RWPE2 (cell line): ENCODE results near the gene IL1RAPL2.

ENCODE experiments used
- ATAC-seq: fragments of 200-7000 bp; cut with Tn5 transposase; 3 replicates; pipeline ENCODE4 v1.9.1; 2021; ENCODE audit warnings: low read depth
- DNase-seq: peaks from one replicate; pipeline ENCODE4 v3.0.0-alpha.2; 2020; ENCODE audit warnings: low spot score
- H3K27ac ChIP-seq: fragments of 450-650 bp; 2 replicates; pipeline ENCODE4 v1.5.1; 2017; ENCODE audit warnings: mild to moderate bottlenecking; ENCODE audit not compliant: poor library complexity, severe bottlenecking
- H3K27me3 ChIP-seq: fragments of 250-450 bp; sonication (Bioruptor Pico); 2 replicates; pipeline ENCODE4 v1.5.1; 2021; ENCODE audit warnings: mild to moderate bottlenecking, moderate library complexity; ENCODE audit not compliant: insufficient read depth, poor library complexity, severe bottlenecking
- H3K36me3 ChIP-seq: fragments of 250-450 bp; sonication (Bioruptor Pico); 2 replicates; pipeline ENCODE4 v1.5.1; 2020; ENCODE audit warnings: low read depth, mild to moderate bottlenecking, moderate library complexity
- H3K4me1 ChIP-seq: fragments of 250-450 bp; sonication (Bioruptor Pico); 2 replicates; pipeline ENCODE4 v1.5.1; 2021; ENCODE audit warnings: mild to moderate bottlenecking, moderate library complexity; ENCODE audit not compliant: insufficient read depth, poor library complexity, severe bottlenecking
- H3K4me3 ChIP-seq: fragments of 250-450 bp; sonication (Bioruptor Pico); 2 replicates; pipeline ENCODE4 v1.5.1; 2021; ENCODE audit warnings: mild to moderate bottlenecking, moderate library complexity; ENCODE audit not compliant: severe bottlenecking
- H3K9me3 ChIP-seq: fragments of 250-450 bp; sonication (Bioruptor Pico); 2 replicates; pipeline ENCODE4 v1.5.1; 2021; ENCODE audit warnings: mild to moderate bottlenecking, moderate library complexity; ENCODE audit not compliant: severe bottlenecking
- TF ChIP-seq, protein P1 (sequence below): fragments of 450-650 bp; IDR thresholded peaks from one replicate; pipeline ENCODE4 v1.5.1; 2017; ENCODE audit warnings: mild to moderate bottlenecking, moderate library complexity; ENCODE audit not compliant: poor library complexity, severe bottlenecking

IL1RAPL2 gene

DNA sequence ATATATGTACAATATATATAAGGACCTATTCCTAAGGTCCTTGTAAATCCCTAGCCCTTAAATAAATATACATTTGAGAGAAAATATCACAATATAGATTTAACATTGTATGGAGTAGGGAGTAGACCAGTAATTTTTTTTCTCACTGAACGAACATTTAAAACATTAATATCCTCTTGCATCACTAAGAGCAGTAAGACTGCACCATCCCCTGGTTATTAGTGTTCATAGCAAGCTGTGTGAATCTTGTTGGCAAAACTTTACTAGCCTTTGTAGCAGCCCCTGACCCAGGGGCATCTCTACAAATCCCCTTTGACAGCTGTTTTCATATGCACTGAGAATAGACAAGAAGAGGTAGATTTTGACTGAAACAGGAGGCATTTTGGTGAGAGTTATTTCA lies 146.5 kb downstream of the IL1RAPL2 start:
- H3K36me3 ChIP-seq, result no peaks in the 10 kb centered on the region
- no peaks in the 10 kb centered on the region for H3K9me3 ChIP-seq
- no peak overlapping the region for H3K4me3 ChIP-seq
- H3K4me1 ChIP-seq, result no peaks in the 10 kb centered on the region
- DNase-seq, result no peak
- TF ChIP-seq, protein P1, sequence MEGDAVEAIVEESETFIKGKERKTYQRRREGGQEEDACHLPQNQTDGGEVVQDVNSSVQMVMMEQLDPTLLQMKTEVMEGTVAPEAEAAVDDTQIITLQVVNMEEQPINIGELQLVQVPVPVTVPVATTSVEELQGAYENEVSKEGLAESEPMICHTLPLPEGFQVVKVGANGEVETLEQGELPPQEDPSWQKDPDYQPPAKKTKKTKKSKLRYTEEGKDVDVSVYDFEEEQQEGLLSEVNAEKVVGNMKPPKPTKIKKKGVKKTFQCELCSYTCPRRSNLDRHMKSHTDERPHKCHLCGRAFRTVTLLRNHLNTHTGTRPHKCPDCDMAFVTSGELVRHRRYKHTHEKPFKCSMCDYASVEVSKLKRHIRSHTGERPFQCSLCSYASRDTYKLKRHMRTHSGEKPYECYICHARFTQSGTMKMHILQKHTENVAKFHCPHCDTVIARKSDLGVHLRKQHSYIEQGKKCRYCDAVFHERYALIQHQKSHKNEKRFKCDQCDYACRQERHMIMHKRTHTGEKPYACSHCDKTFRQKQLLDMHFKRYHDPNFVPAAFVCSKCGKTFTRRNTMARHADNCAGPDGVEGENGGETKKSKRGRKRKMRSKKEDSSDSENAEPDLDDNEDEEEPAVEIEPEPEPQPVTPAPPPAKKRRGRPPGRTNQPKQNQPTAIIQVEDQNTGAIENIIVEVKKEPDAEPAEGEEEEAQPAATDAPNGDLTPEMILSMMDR, result no peak
- no peak overlapping the region for H3K27ac ChIP-seq
- no peaks in the 10 kb centered on the region for H3K27me3 ChIP-seq
- ATAC-seq, result no peak

GRCh38 chrX:104721854-104722253 lies 155.9 kb downstream of the IL1RAPL2 start:
- Histone ChIP-seq H3K27me3 (no peaks in the 10 kb centered on the region), H3K9me3 (no peaks in the 10 kb centered on the region), H3K4me3 (no peak overlapping the region), H3K27ac (no peak overlapping the region), H3K36me3 (no peaks in the 10 kb centered on the region), H3K4me1 (no peaks in the 10 kb centered on the region)
- ATAC-seq (no peak), DNase-seq (no peak)
- TF ChIP-seq, protein P1, result no peak

- ATAC-seq (no peak), DNase-seq (no peak)
- TF ChIP-seq, protein P1, result no peak
- Histone ChIP-seq H3K9me3 (no peaks in the 10 kb centered on the region), H3K27ac (no peak overlapping the region), H3K4me1 (no peaks in the 10 kb centered on the region), H3K36me3 (no peaks in the 10 kb centered on the region), H3K27me3 (no peaks in the 10 kb centered on the region), H3K4me3 (no peak overlapping the region)
Observed at GRCh38 chrX:104728456-104728855, 162.5 kb downstream of the IL1RAPL2 start.

DNA sequence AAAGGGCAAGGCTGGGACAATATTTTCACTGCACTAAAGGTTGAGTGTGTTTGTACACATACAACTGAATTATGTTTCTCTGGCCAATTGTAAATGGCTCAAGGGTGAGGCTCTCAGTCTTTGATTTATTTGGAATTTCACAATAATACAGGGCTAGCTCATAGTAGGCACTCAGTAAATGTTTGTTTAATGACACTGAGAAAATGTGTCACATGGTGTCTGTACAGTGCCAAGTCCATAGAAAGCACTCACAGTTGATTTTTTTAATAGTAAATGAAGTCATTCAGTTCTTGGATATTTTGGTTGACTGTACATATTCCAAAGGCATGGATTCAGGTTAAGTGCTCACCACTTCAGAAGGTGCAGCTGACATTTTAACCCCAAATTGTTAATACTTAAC lies 176.4 kb downstream of the IL1RAPL2 start:
- Histone ChIP-seq H3K27me3 (no peaks in the 10 kb centered on the region), H3K4me1 (no peaks in the 10 kb centered on the region), H3K36me3 (no peaks in the 10 kb centered on the region), H3K27ac (no peak overlapping the region), H3K4me3 (no peak overlapping the region), H3K9me3 (no peaks in the 10 kb centered on the region)
- ATAC-seq, result no peak
- DNase-seq, result no peak
- TF ChIP-seq, protein P1, result no peak

GRCh38 chrX:104745152-104745551 lies 179.2 kb downstream of the IL1RAPL2 start:
- H3K27me3 ChIP-seq, result no peaks in the 10 kb centered on the region
- no peaks in the 10 kb centered on the region for H3K4me1 ChIP-seq
- ATAC-seq (no peak), DNase-seq (no peak)
- TF ChIP-seq, protein P1, result no peak
- no peaks in the 10 kb centered on the region for H3K9me3 ChIP-seq
- H3K36me3 ChIP-seq, result no peaks in the 10 kb centered on the region
- H3K4me3 ChIP-seq, result no peak overlapping the region
- H3K27ac ChIP-seq, result no peak overlapping the region
